GM19193 (cell line): ENCODE results near the gene DST.

Experiments used
- POLR2A ChIP-seq: IDR thresholded peaks from 4 replicates; pipeline ENCODE4 v1.6.1; 2011; ENCODE audit not compliant: insufficient read depth, insufficient read length; ENCODE audit errors: extremely low read depth

The DST gene

GRCh38 chr6:56572788-56573471 is 69.8 kb downstream of the DST start:
- no peak for TF ChIP-seq POLR2A

- no peak for TF ChIP-seq POLR2A
These were observed 71.1 kb downstream of the DST start for GRCh38 chr6:56571605-56572004.

- no peak for TF ChIP-seq POLR2A
These were observed 72.0 kb downstream of the DST start for GRCh38 chr6:56570413-56571359.

GRCh38 chr6:56567501-56567900 is 75.2 kb downstream of the DST start:
- TF ChIP-seq POLR2A, result no peak

- TF ChIP-seq POLR2A, result no peak
These were observed 85.7 kb downstream of the DST start for GRCh38 chr6:56556751-56557540.

GRCh38 chr6:56555438-56555872 is 87.2 kb downstream of the DST start:
- TF ChIP-seq POLR2A, result no peak

GRCh38 chr6:56552187-56553130 is 90.2 kb downstream of the DST start:
- no peak for TF ChIP-seq POLR2A

- TF ChIP-seq POLR2A, result no peak
These were observed 91.1 kb downstream of the DST start for GRCh38 chr6:56551409-56552120.

GRCh38 chr6:56550301-56550700 is 92.4 kb downstream of the DST start:
- no peak for TF ChIP-seq POLR2A

- no peak for TF ChIP-seq POLR2A
These were observed 93.7 kb downstream of the DST start for GRCh38 chr6:56549014-56549413.

GRCh38 chr6:56547687-56548086 is 95.0 kb downstream of the DST start:
- no peak for TF ChIP-seq POLR2A

GRCh38 chr6:56542364-56543331 is 100.0 kb downstream of the DST start:
- peak; percentile 75 for TF ChIP-seq POLR2A
